Measurements from ENCODE around the gene ARID1B.
"Not testable (repeated sequence)": the region's sequence is repeated elsewhere in the genome, so short reads cannot be mapped to it uniquely, and the experiment has no call there.

The ARID1B gene

DNA sequence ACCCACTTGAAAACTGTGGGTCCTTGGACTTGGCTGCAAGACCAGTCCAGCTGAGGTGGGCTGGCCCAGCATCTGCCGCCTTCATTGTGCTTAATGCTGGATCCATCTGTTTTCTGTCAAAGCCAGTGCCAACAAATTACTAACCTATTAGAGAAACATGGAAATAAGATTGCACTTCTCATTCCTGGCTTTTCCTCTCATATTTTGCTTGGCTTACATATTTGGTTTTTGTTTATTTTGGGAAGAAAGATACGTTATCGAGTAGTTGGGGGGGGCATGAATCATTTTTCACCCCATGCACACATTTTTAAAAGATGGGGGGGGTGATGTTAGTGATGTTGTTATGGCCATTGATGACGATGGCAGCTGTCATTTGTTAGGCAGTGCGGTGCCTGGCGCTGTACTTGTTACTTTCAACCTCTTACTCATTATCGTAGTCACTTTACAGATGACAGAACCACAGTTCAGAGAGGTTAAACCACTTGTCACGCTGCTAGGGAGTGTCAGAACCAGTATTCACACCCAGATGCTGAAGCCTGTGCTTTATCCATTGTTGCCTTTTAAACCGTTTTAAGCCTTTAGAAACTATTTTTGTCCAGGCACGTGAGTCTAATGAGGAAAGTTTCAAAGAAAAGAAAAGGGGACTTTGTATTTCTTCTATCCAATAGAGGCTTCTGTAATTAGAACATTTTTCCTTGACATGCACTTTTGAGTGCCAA lies 366.2 kb downstream of the ARID1B start:
- DNase-seq (ENCODE audit: extremely low spot score): no peak
- TF ChIP-seq, protein P1, sequence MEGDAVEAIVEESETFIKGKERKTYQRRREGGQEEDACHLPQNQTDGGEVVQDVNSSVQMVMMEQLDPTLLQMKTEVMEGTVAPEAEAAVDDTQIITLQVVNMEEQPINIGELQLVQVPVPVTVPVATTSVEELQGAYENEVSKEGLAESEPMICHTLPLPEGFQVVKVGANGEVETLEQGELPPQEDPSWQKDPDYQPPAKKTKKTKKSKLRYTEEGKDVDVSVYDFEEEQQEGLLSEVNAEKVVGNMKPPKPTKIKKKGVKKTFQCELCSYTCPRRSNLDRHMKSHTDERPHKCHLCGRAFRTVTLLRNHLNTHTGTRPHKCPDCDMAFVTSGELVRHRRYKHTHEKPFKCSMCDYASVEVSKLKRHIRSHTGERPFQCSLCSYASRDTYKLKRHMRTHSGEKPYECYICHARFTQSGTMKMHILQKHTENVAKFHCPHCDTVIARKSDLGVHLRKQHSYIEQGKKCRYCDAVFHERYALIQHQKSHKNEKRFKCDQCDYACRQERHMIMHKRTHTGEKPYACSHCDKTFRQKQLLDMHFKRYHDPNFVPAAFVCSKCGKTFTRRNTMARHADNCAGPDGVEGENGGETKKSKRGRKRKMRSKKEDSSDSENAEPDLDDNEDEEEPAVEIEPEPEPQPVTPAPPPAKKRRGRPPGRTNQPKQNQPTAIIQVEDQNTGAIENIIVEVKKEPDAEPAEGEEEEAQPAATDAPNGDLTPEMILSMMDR (IDR thresholded peaks at IDR 0.05; ENCODE audit: control extremely low read depth, extremely low read depth, low read depth, missing control alignments): no peak
- CTCF ChIA-PET: interaction anchor here (1.1 to 2.1 kb wide), 3 partner anchors 11 to 22 kb away, joined by 3 to 7 read pairs (median 4); no protein-coding TSS in a partner anchor
- POLR2A ChIA-PET: no interaction called here

DNA sequence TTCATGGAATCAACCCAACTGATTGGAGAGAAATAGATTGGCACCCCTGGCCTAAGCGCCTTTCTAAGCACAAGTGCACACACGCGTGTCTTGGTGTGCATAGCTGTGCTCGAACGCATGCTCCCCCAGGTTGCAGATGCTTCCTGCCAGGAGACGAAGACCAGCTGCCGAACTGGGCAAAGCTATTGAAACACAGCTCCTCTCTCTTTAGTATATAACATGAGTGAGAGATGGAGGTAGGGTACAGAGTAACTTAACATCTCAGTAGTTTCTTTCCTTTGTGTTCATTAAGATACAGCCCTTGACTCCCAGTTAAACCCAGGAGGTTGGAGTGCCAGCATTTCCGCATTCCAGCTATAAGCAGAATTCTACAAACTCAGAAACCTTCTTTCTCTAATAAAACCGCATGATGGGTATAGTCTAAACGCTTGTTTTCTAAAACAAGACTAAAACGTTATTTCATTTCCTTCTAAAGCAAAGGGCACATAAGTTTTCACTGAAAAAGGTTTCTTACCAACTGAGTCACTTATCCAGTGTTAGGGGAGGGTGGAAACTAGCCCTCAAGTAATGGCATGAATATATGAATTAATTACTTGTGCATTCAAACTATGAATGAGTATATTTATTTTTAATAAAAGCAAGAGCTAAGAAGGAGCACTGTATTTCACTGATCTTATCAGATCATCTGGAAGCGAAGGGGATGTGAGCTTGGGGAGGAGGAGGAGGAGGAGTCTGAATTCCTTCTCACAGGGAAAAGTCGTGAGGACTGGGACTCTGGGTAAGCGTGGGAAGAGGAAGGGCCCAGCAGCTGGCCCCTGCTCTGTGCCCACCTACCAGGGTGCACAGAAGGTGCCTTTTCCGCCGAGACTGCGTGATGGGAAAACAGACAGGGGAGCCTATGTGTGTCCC lies 367.0 kb downstream of the ARID1B start:
- DNase-seq (ENCODE audit: extremely low spot score): no peak
- TF ChIP-seq, protein P1 (IDR thresholded peaks at IDR 0.05; ENCODE audit: control extremely low read depth, extremely low read depth, low read depth, missing control alignments): no peak
- ChIA-PET CTCF (interaction anchor here (1.6 kb wide), 1 partner anchor 21 kb away, joined by 4 read pairs; no protein-coding TSS in a partner anchor), POLR2A (no interaction called here)

DNA sequence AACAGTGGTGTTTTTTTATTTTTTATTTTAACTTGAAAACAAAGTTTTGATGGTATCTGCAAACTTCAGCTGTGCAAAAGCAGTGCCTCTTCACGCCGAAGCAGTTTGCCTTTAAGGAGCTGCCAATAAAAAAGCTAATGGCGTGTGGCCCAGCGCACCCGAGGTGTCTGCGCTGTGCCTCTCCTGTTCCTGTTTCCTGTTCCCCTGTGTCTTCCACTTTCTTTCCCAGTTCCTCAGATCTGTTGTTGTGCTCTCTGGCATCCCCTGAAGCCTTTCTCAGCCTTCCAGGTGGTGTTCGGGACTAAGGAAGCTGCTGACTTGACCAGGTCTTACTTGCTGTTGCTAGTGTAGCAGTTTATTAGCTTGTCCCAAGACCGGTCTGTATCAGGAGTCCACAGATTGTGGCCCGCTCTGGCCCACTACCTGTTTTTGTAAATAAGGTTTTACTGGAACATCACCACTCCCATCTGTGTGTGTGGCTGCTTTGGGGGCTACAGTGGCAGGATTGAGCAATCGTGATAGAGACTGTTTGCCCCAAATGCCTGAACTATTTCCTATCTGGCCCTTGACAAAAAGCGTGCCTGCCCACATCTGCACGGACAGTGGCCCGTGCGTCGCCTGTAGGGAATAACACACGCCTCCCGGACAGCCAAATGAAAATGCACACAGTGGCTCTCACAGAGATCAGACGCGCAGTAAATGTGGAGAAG lies 367.8 kb downstream of the ARID1B start:
- POLR2A ChIA-PET: no interaction called here
- CTCF ChIA-PET: interaction anchor here (1.6 kb wide), 1 partner anchor 10 kb away, joined by 6 read pairs; no protein-coding TSS in a partner anchor
- DNase-seq (ENCODE audit: extremely low spot score): no peak
- TF ChIP-seq, protein P1 (IDR thresholded peaks at IDR 0.05; ENCODE audit: control extremely low read depth, extremely low read depth, low read depth, missing control alignments): no peak

DNA sequence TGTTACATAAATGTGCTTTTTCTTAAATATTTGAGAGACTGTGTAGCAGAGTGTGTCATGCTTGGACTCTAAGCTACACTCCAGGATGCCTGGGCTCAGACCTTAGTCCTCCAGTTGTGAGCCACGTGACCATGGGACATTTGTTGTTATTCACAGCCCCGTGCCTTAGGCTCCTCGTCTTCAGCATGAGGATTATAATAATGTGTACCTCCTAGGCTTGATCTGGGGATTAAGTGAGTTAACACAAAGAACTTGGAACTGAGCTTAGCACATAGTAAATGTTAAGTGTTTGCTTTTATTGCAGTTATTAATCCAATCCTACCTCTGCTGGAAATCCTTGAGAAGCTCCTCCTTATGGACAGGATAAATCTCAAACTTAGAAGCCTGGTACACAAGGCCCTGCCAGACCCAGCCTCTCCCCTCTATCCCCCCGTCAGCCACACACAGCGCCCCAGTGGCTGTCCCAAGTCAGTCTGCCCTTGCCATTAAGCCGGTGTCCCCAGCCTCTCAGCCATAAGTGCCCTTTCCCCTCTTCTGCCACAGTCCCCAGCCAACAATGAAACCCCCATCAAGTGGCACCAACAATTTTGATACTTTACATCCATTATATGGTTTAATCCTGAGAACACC lies 368.6 kb downstream of the ARID1B start:
- ChIA-PET CTCF (interaction anchor here (0.9 to 1.6 kb wide), 2 partner anchors 9 to 16 kb away, joined by 3 to 6 read pairs; no protein-coding TSS in a partner anchor), POLR2A (no interaction called here)
- TF ChIP-seq, protein P1 (IDR thresholded peaks at IDR 0.05; ENCODE audit: control extremely low read depth, extremely low read depth, low read depth, missing control alignments): no peak
- DNase-seq (ENCODE audit: extremely low spot score): no peak

DNA sequence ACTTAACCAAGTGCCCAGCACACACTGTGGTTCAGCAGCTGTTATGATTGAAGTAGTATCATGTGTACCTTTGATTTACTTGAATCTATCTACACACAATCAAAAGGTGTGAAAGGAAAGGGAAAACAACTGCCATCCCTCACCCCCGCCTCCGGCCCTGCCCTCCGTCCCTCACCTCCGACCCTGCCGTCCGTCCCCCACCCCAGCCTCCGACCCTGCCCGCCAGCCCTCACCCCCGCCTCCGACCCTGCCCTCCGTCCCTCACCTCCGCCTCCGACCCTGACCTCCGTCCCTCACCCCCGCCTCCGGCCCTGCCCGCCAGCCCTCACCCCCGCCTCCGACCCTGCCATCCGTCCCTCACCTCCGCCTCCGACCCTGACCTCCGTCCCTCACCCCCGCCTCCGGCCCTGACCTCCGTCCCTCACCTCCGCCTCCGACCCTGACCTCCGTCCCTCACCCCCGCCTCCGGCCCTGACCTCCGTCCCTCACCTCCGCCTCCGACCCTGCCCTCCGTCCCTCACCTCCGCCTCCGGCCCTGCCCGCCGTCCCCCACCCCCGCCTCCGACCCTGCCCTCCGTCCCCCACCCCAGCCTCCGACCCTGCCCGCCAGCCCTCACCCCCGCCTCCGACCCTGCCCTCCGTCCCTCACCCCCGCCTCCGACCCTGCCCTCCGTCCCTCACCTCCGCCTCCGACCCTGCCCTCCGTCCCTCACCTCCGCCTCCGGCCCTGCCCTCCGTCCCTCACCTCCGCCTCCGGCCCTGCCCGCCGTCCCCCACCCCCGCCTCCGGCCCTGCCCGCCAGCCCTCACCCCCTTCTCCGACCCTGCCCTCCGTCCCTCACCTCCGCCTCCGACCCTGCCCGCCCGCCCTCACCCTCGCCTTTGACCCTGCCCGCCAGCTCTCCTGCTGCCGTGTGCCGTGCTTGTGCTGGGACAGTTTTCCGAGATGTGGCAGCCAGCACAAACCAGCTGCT lies 370.2 kb downstream of the ARID1B start:
- CTCF ChIA-PET; DNase-seq (ENCODE audit: extremely low spot score); POLR2A ChIA-PET: not testable (repeated sequence)

Data from GM10248 (cell line).